ENCODE data around the gene PLD6.
A peak's percentile ranks its signal among the peaks of the same experiment; 100 is the strongest.

PLD6 gene

GRCh38 chr17:17226451-17227265, 20.5 kb upstream of the PLD6 start:
- DNase-seq (ENCODE audit: low spot score), result no peak

GRCh38 chr17:17225901-17226300, 19.8 kb upstream of the PLD6 start:
- DNase-seq (ENCODE audit: low spot score), result no peak

GRCh38 chr17:17224137-17224536, 18.0 kb upstream of the PLD6 start:
- DNase-seq (ENCODE audit: low spot score), result no peak

- DNase-seq (ENCODE audit: low spot score), result no peak
Observed at GRCh38 chr17:17223736-17224135, 17.6 kb upstream of the PLD6 start.

GRCh38 chr17:17221329-17221728, 15.2 kb upstream of the PLD6 start:
- DNase-seq (ENCODE audit: low spot score), result no peak

- DNase-seq (ENCODE audit: low spot score), result no peak
Observed at GRCh38 chr17:17220529-17220928, 14.4 kb upstream of the PLD6 start.

GRCh38 chr17:17217995-17218394, 11.9 kb upstream of the PLD6 start:
- DNase-seq (ENCODE audit: low spot score), result no peak

- DNase-seq (ENCODE audit: low spot score), result no peak
Observed at GRCh38 chr17:17216776-17217175, 10.6 kb upstream of the PLD6 start.

GRCh38 chr17:17216236-17216635, 10.1 kb upstream of the PLD6 start:
- no peak for DNase-seq (ENCODE audit: low spot score)

GRCh38 chr17:17215575-17215974, 9.4 kb upstream of the PLD6 start:
- no peak for DNase-seq (ENCODE audit: low spot score)

- no peak for DNase-seq (ENCODE audit: low spot score)
Observed at GRCh38 chr17:17214646-17215436, 8.7 kb upstream of the PLD6 start.

GRCh38 chr17:17213775-17214174, 7.6 kb upstream of the PLD6 start:
- DNase-seq (ENCODE audit: low spot score), result no peak

- no peak for DNase-seq (ENCODE audit: low spot score)
Observed at GRCh38 chr17:17207998-17208397, 1.9 kb upstream of the PLD6 start.

- DNase-seq (ENCODE audit: low spot score), result no peak
Observed at GRCh38 chr17:17206913-17207335, 791 bp upstream of the PLD6 start.

GRCh38 chr17:17205368-17206123, 587 bp downstream of the PLD6 start:
- DNase-seq (ENCODE audit: low spot score), result peak; percentile 43

- DNase-seq (ENCODE audit: low spot score), result no peak
Observed at GRCh38 chr17:17204635-17205231, 1.4 kb downstream of the PLD6 start.

GRCh38 chr17:17204041-17204591, 2.0 kb downstream of the PLD6 start:
- DNase-seq (ENCODE audit: low spot score), result no peak

GRCh38 chr17:17203173-17203730, 2.9 kb downstream of the PLD6 start:
- no peak for DNase-seq (ENCODE audit: low spot score)

GRCh38 chr17:17201907-17202306, 4.2 kb downstream of the PLD6 start:
- no peak for DNase-seq (ENCODE audit: low spot score)

- DNase-seq (ENCODE audit: low spot score), result no peak
Observed at GRCh38 chr17:17201271-17201670, 4.9 kb downstream of the PLD6 start.

- DNase-seq (ENCODE audit: low spot score), result no peak
Observed at GRCh38 chr17:17200831-17201230, 5.3 kb downstream of the PLD6 start.

GRCh38 chr17:17200311-17200710, 5.8 kb downstream of the PLD6 start:
- no peak for DNase-seq (ENCODE audit: low spot score)
